H1 (cell line): ENCODE measurements around the gene SOCS7. TPM values are rescaled to one million over a fixed set of nuclear protein-coding genes. Genes with fewer than 3 reads are reported as not detected.

Source experiments
- CTCF ChIA-PET: fragments of 300-600 bp; sonication (Branson Sonifier 250); formaldehyde crosslinking; loops from one replicate; lab custom pipeline; 2021; ENCODE audit not compliant: partially characterized antibody; lab: Charles Lee
- POLR2A ChIA-PET: fragments of 300-600 bp; sonication (Branson Sonifier 250); formaldehyde crosslinking; loops from one replicate; lab custom pipeline; 2021; ENCODE audit warnings: inconsistent platforms; ENCODE audit not compliant: partially characterized antibody; lab: Charles Lee
- DNase-seq, 2 experiments: peaks; one replicate each; pipeline versions ENCODE4 v3.0.0 to v3.0.0-alpha.2; 2010 to 2022; ENCODE audit warnings: low spot score in 2 of 2, low read depth in 1 of 2, mixed read lengths in 1 of 2
- FAIRE-seq: peaks from 2 replicates; lab custom pipeline; 2011; peaks lifted over from hg19 to GRCh38; lab: Jason Lieb, UNC
- H2AFZ ChIP-seq: 2 replicates; pipeline ENCODE4 v1.8.1; 2012; ENCODE audit warnings: low read length, inconsistent platforms
- H2AK5ac ChIP-seq: 2 replicates; pipeline ENCODE4 v1.6.1; 2013; ENCODE audit warnings: low read depth, low read length
- H2BK120ac ChIP-seq: replicated peaks from 2 replicates; pipeline ENCODE3; 2013; ENCODE audit warnings: low read depth, low read length, inconsistent platforms
- H2BK12ac ChIP-seq: 2 replicates; pipeline ENCODE4 v1.6.1; 2013; ENCODE audit warnings: low read depth, low read length
- H2BK15ac ChIP-seq: 2 replicates; pipeline ENCODE4 v1.6.1; 2013; ENCODE audit warnings: low read length
- H2BK20ac ChIP-seq: 2 replicates; pipeline ENCODE4 v1.6.1; 2013; ENCODE audit warnings: low read length
- H2BK5ac ChIP-seq: 2 replicates; pipeline ENCODE4 v1.6.1; 2013; ENCODE audit warnings: low read depth, low read length
- H3K14ac ChIP-seq: 2 replicates; pipeline ENCODE4 v1.6.1; 2013; ENCODE audit warnings: inconsistent platforms; ENCODE audit not compliant: insufficient read length
- H3K18ac ChIP-seq: 2 replicates; pipeline ENCODE4 v1.6.1; 2013; ENCODE audit warnings: low read length; ENCODE audit errors: extremely low read depth
- H3K23ac ChIP-seq: 2 replicates; pipeline ENCODE4 v1.6.1; 2013; ENCODE audit warnings: inconsistent platforms; ENCODE audit not compliant: insufficient read length
- H3K23me2 ChIP-seq: 2 replicates; pipeline ENCODE4 v1.6.1; 2013; ENCODE audit warnings: low read depth, low read length
- H3K27ac ChIP-seq: 2 replicates; pipeline ENCODE4 v1.6.1; 2011; ENCODE audit warnings: low read depth, low read length, inconsistent platforms
- H3K27me3 ChIP-seq, 4 experiments: replicated peaks in 1 of 4; 1 replicate in 1 of 4; 2 replicates in 3 of 4; pipeline versions ENCODE4 v1.6.1 to v1.8.1; 2011 to 2013; ENCODE audit warnings: low read length in 3 of 4, mild to moderate bottlenecking in 3 of 4, inconsistent platforms in 2 of 4, mixed read lengths in 2 of 4, moderate library complexity in 1 of 4; ENCODE audit not compliant: control insufficient read depth in 3 of 4, insufficient read depth in 3 of 4; ENCODE audit errors: extremely low read depth in 1 of 4
- H3K36me3 ChIP-seq, 4 experiments: 2 replicates each; pipeline versions ENCODE4 v1.6.1 to v1.8.1; 2011 to 2013; ENCODE audit warnings: mild to moderate bottlenecking in 4 of 4, low read length in 3 of 4, moderate library complexity in 2 of 4, control low read depth in 1 of 4, inconsistent platforms in 1 of 4; ENCODE audit not compliant: insufficient read depth in 4 of 4, control insufficient read depth in 2 of 4
- H3K4ac ChIP-seq: replicated peaks from 2 replicates; pipeline ENCODE3; 2013; ENCODE audit warnings: low read length, low read depth, mixed read lengths, inconsistent platforms; ENCODE audit not compliant: insufficient read length
- H3K4me1 ChIP-seq, 4 experiments: replicated peaks in 1 of 4; 1 replicate in 1 of 4; 2 replicates in 3 of 4; pipeline versions ENCODE4 v1.6.1 to v1.8.1; 2011 to 2013; ENCODE audit warnings: low read length in 3 of 4, inconsistent platforms in 2 of 4, mixed read lengths in 1 of 4; ENCODE audit not compliant: insufficient read depth in 4 of 4, control insufficient read depth in 3 of 4
- H3K4me2 ChIP-seq, 2 experiments: 2 replicates each; pipeline versions ENCODE4 v1.6.1 to v1.8.1; 2011 to 2013; ENCODE audit warnings: low read depth in 2 of 2, low read length in 2 of 2, control low read depth in 1 of 2, inconsistent platforms in 1 of 2, mild to moderate bottlenecking in 1 of 2; ENCODE audit not compliant: insufficient read depth in 1 of 2
- H3K4me3 ChIP-seq, 4 experiments: fragments of 200-600, 300-600 bp in 1 of 4; sonication (generic), shearing (Covaris generic), sonication (Bioruptor Twin) in 1 of 4; 2 replicates each; pipeline versions ENCODE4 v1.5.1 to v1.8.1; 2011 to 2016; ENCODE audit warnings: low read length in 4 of 4, low read depth in 3 of 4, control low read depth in 2 of 4, inconsistent platforms in 2 of 4, mild to moderate bottlenecking in 2 of 4, mixed read lengths in 1 of 4, moderate library complexity in 1 of 4; ENCODE audit not compliant: insufficient read depth in 2 of 4; ENCODE audit errors: extremely low read depth in 1 of 4
- H3K56ac ChIP-seq: replicated peaks from 2 replicates; pipeline ENCODE3; 2013; ENCODE audit warnings: low read depth, mild to moderate bottlenecking, mixed read lengths, low read length, inconsistent platforms; ENCODE audit not compliant: insufficient read length
- H3K79me1 ChIP-seq: 2 replicates; pipeline ENCODE4 v1.6.1; 2013; ENCODE audit warnings: low read depth, low read length, control low read depth
- H3K79me2 ChIP-seq, 2 experiments: 2 replicates each; pipeline versions ENCODE4 v1.6.1 to v1.8.1; 2012 to 2013; ENCODE audit warnings: low read length in 2 of 2, mild to moderate bottlenecking in 2 of 2, inconsistent platforms in 1 of 2; ENCODE audit not compliant: insufficient read depth in 2 of 2, control insufficient read depth in 1 of 2
- H3K9ac ChIP-seq, 4 experiments: replicated peaks in 1 of 4; 1 replicate in 1 of 4; 2 replicates in 3 of 4; pipeline versions ENCODE4 v1.6.1 to v1.8.1; 2011 to 2013; ENCODE audit warnings: low read depth in 3 of 4, low read length in 3 of 4, control low read depth in 2 of 4, mild to moderate bottlenecking in 2 of 4, moderate library complexity in 2 of 4, inconsistent platforms in 1 of 4; ENCODE audit errors: extremely low read depth in 1 of 4
- H3K9me3 ChIP-seq, 2 experiments: 2 replicates each; pipeline versions ENCODE4 v1.6.1 to v1.8.1; 2012 to 2013; ENCODE audit warnings: mild to moderate bottlenecking in 2 of 2, moderate library complexity in 2 of 2, control low read depth in 1 of 2, inconsistent platforms in 1 of 2, low read depth in 1 of 2, low read length in 1 of 2, mixed read lengths in 1 of 2; ENCODE audit not compliant: insufficient read depth in 2 of 2
- H4K20me1 ChIP-seq, 2 experiments: replicated peaks in 1 of 2; 2 replicates each; pipeline versions ENCODE3 to v1.8.1; 2011 to 2013; ENCODE audit warnings: inconsistent platforms in 2 of 2, low read length in 2 of 2, mild to moderate bottlenecking in 1 of 2; ENCODE audit not compliant: insufficient read depth in 2 of 2, control insufficient read depth in 1 of 2
- H4K5ac ChIP-seq: 2 replicates; pipeline ENCODE4 v1.6.1; 2013; ENCODE audit warnings: low read length, low read depth, mixed read lengths, inconsistent platforms; ENCODE audit not compliant: insufficient read length
- H4K8ac ChIP-seq: 2 replicates; pipeline ENCODE4 v1.8.0; 2013; ENCODE audit warnings: mild to moderate bottlenecking, moderate library complexity, low read length, inconsistent platforms; ENCODE audit not compliant: insufficient read depth; ENCODE audit errors: extremely low read depth
- H4K91ac ChIP-seq: replicated peaks from 2 replicates; pipeline ENCODE3; 2013; ENCODE audit warnings: low read length, mixed read lengths, inconsistent platforms; ENCODE audit not compliant: insufficient read length
- ASH2L ChIP-seq: fragments of 200-600, 300-600 bp; sonication (generic); IDR thresholded peaks from one replicate; pipeline ENCODE4 v1.7.1; 2017; ENCODE audit warnings: low read length
- BACH1 ChIP-seq: IDR thresholded peaks from 2 replicates; pipeline ENCODE4 v1.6.1; 2012; ENCODE audit warnings: low read length, improper control_type of control experiment
- BRCA1 ChIP-seq: IDR thresholded peaks from 2 replicates; pipeline ENCODE4 v1.6.1; 2012; ENCODE audit warnings: low read depth, low read length, improper control_type of control experiment
- CBX5 ChIP-seq: fragments of 300-800, 300-1000 bp; sonication (generic); IDR thresholded peaks from 2 replicates; pipeline ENCODE4 v1.7.1; 2016; ENCODE audit warnings: antibody characterized with exemption, low read length, low read depth
- CEBPB ChIP-seq: IDR thresholded peaks from 2 replicates; pipeline ENCODE4 v1.6.1; 2012; ENCODE audit warnings: low read depth, low read length
- CREB1 ChIP-seq: IDR thresholded peaks from 2 replicates; pipeline ENCODE4 v1.6.1; 2012; ENCODE audit warnings: inconsistent platforms
- CTBP2 ChIP-seq: IDR thresholded peaks from 2 replicates; pipeline ENCODE4 v1.7.0; 2011; ENCODE audit warnings: borderline replicate concordance, mild to moderate bottlenecking, moderate library complexity, mixed read lengths, low read length; ENCODE audit not compliant: insufficient read depth, insufficient read length
- EP300 ChIP-seq, 2 experiments: IDR thresholded peaks; 1 replicate in 1 of 2; 2 replicates in 1 of 2; pipeline ENCODE4 v1.6.1; 2011 to 2012; ENCODE audit warnings: low read depth in 2 of 2, low read length in 2 of 2, mild to moderate bottlenecking in 2 of 2, borderline replicate concordance in 1 of 2, inconsistent platforms in 1 of 2, moderate library complexity in 1 of 2
- EZH2 ChIP-seq: fragments of 200-600 bp; sonication (generic); IDR thresholded peaks from 2 replicates; pipeline ENCODE4 v1.7.1; 2012; ENCODE audit warnings: low read depth, mild to moderate bottlenecking, moderate library complexity, low read length, inconsistent platforms; ENCODE audit not compliant: severe bottlenecking
- JUND ChIP-seq: IDR thresholded peaks from 2 replicates; pipeline ENCODE4 v1.6.1; 2011; ENCODE audit warnings: mild to moderate bottlenecking, improper control_type of control experiment, low read length
- POLR2A ChIP-seq, 2 experiments: IDR thresholded peaks; 1 replicate in 1 of 2; 2 replicates in 1 of 2; pipeline ENCODE4 v1.6.1; 2011; ENCODE audit warnings: low read depth in 2 of 2, low read length in 2 of 2, mild to moderate bottlenecking in 2 of 2; ENCODE audit errors: control extremely low read depth in 1 of 2
- POLR2AphosphoS5 ChIP-seq: IDR thresholded peaks from 2 replicates; pipeline ENCODE4 v1.6.1; 2011; ENCODE audit warnings: low read depth, low read length
- RBBP5 ChIP-seq: IDR thresholded peaks from 2 replicates; pipeline ENCODE4 v1.7.1; 2012; ENCODE audit warnings: low read depth, mild to moderate bottlenecking, inconsistent platforms, low read length, moderate library complexity, borderline replicate concordance
- SIRT6 ChIP-seq: IDR thresholded peaks from one replicate; pipeline ENCODE4 v1.7.1; 2012; ENCODE audit warnings: low read length, inconsistent platforms
- polyA plus RNA-seq, 7 experiments: library from polyadenylated mRNA; depleted of rRNA in 3 of 7; stranded (reverse) in 5 of 7; unstranded in 2 of 7; fragments of >200 nt in 5 of 7; fragments of 200-250 nt in 2 of 7; gene quantifications; 1 replicate in 5 of 7; 2 replicates in 1 of 7; 4 replicates in 1 of 7; pipeline versions ENCODE4 v1.2.1 to v1.2.3, GENCODE V29; 2011 to 2013; ENCODE audit warnings: missing spikeins in 2 of 7, mixed read lengths in 2 of 7
- total RNA-seq: library from RNA; stranded (reverse); fragmentation: NEBNext Ultra II Directional; extraction: Animal tissue kit (Norgen Biotek cat#: 25700); gene quantifications from 2 replicates; pipeline ENCODE4 v1.2.1, GENCODE V29; 2021

The SOCS7 gene
- total and polyA plus RNA-seq, 2 of the 8 experiments (the other 6 are each of a cell fraction or from before 2014, with no cell fraction given), result 13.5 to 26.9 TPM

DNA sequence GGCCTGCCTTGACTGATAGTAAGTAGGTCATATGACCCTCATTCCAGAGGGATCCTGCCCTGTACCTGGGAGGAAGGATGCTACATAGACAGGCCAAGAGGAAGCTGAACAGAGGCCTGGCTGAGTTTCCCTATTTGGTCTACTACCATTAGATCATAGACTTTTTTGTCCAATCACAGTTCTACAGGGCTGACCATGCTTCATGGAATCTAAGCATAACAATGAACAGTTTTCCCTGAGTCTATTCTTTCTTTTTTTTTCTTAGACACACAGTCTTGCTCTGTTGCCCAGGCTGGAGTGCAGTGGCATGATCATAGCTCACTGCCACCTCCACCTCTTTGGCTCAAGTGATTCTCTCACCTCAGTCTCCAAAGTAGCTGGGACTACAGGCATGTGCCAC is 11.8 kb upstream of the SOCS7 start:
- no peak overlapping the region for H2BK120ac ChIP-seq
- H2AFZ ChIP-seq, result no peak overlapping the region
- H3K4me2 ChIP-seq, result no peak overlapping the region
- H3K56ac ChIP-seq, result no peak overlapping the region
- H3K18ac ChIP-seq, result no peak overlapping the region
- TF ChIP-seq EZH2 (no peak), BACH1 (no peak), RBBP5 (no peak), POLR2A (IDR thresholded peaks at IDR 0.05; ENCODE audit: control extremely low read depth in 1 of 2, low read depth in 2 of 2, low read length in 2 of 2) (no peak), JUND (no peak), CBX5 (no peak), CTBP2 (no peak), SIRT6 (no peak), ASH2L (no peak), BRCA1 (no peak), POLR2AphosphoS5 (no peak), EP300 (IDR thresholded peaks at IDR 0.05; ENCODE audit: borderline replicate concordance in 1 of 2, low read depth in 2 of 2, low read length in 2 of 2) (no peak), CEBPB (no peak), CREB1 (no peak)
- H3K36me3 ChIP-seq, result no peaks in the 10 kb centered on the region
- H2BK20ac ChIP-seq, result no peak overlapping the region
- no peak overlapping the region for H2BK12ac ChIP-seq
- H3K4me3 ChIP-seq, result no peak overlapping the region
- H4K8ac ChIP-seq, result no peak overlapping the region
- no peak overlapping the region for H2BK15ac ChIP-seq
- no peak overlapping the region for H3K27ac ChIP-seq
- H2AK5ac ChIP-seq, result no peak overlapping the region
- no peaks in the 10 kb centered on the region for H3K9me3 ChIP-seq
- ChIA-PET POLR2A (interaction anchor here (1.8 to 2.1 kb wide), 2 partner anchors 12 to 14 kb away, joined by 6 to 10 read pairs; no protein-coding TSS in a partner anchor), CTCF (interaction anchor here (0.8 to 25.7 kb wide), 4 partner anchors 8 to 79 kb away, joined by 3 to 400 read pairs (median 134); partner anchors contain the start of genes ARHGAP23 and SOCS7)
- H3K4ac ChIP-seq, result no peak overlapping the region
- FAIRE-seq (no peak), DNase-seq (no peak)
- H2BK5ac ChIP-seq, result no peak overlapping the region
- no peaks in the 10 kb centered on the region for H4K20me1 ChIP-seq
- no peak overlapping the region for H3K23ac ChIP-seq
- H3K14ac ChIP-seq, result no peak overlapping the region
- H3K4me1 ChIP-seq, result peaks cover 0 to 9% (median 3%) of the 10 kb centered on the region in 4 experiments; a peak in 3 of 7 replicates
- no peaks in the 10 kb centered on the region for H3K23me2 ChIP-seq
- H4K5ac ChIP-seq, result no peak overlapping the region
- H4K91ac ChIP-seq, result no peak overlapping the region
- H3K79me1 ChIP-seq, result no peaks in the 10 kb centered on the region
- H3K9ac ChIP-seq, result no peak overlapping the region
- H3K79me2 ChIP-seq, result no peaks in the 10 kb centered on the region
- no peaks in the 10 kb centered on the region for H3K27me3 ChIP-seq
